Lung (tissue), 12 donors: Measurements from ENCODE around the gene SRPK3. TPM values are rescaled to one million over a fixed set of nuclear protein-coding genes. Genes with fewer than 3 reads are reported as not detected.

Experiments used
- ATAC-seq: fragments of 200-7000 bp; cut with Tn5 transposase; one replicate; pipeline ENCODE4 v1.9.1; 2020; ENCODE audit warnings: moderate number of reproducible peaks; ENCODE audit not compliant: insufficient read depth, low FRiP score
- DNase-seq, 3 donors: peaks; one replicate each; pipeline ENCODE4 v3.0.0-alpha.2; 2013 to 2017
- H3K27ac ChIP-seq, 2 donors: one replicate each; pipeline ENCODE4 v1.5.1; 2013; ENCODE audit warnings: mild to moderate bottlenecking in 2 of 2, moderate library complexity in 2 of 2, control low read depth in 1 of 2, inconsistent platforms in 1 of 2, low read depth in 1 of 2, low read length in 1 of 2
- H3K27me3 ChIP-seq, 3 donors: one replicate each; pipeline ENCODE4 v1.5.1; 2013; ENCODE audit warnings: low read length in 2 of 3; ENCODE audit not compliant: control insufficient read depth in 3 of 3, insufficient read depth in 3 of 3
- H3K36me3 ChIP-seq, 4 donors: one replicate each; pipeline ENCODE4 v1.5.1; 2013; ENCODE audit warnings: low read length in 4 of 4, mild to moderate bottlenecking in 1 of 4, moderate library complexity in 1 of 4; ENCODE audit not compliant: control insufficient read depth in 4 of 4, insufficient read depth in 4 of 4
- H3K4me1 ChIP-seq, 5 donors: one replicate each; pipeline ENCODE4 v1.5.1; 2013; ENCODE audit warnings: low read length in 5 of 5, mild to moderate bottlenecking in 2 of 5, moderate library complexity in 1 of 5; ENCODE audit not compliant: control insufficient read depth in 5 of 5, insufficient read depth in 5 of 5
- H3K4me3 ChIP-seq: one replicate; pipeline ENCODE4 v1.5.1; 2013; ENCODE audit warnings: mild to moderate bottlenecking, control low read depth, moderate library complexity
- H3K9ac ChIP-seq, 2 donors: one replicate each; pipeline ENCODE4 v1.5.1; 2013; ENCODE audit warnings: low read length in 2 of 2, control low read depth in 1 of 2; ENCODE audit not compliant: insufficient read depth in 1 of 2
- H3K9me3 ChIP-seq, 4 donors: one replicate each; pipeline ENCODE4 v1.5.1; 2013; ENCODE audit warnings: low read length in 3 of 4, mild to moderate bottlenecking in 1 of 4, moderate library complexity in 1 of 4; ENCODE audit not compliant: control insufficient read depth in 4 of 4, insufficient read depth in 3 of 4
- CTCF ChIP-seq: IDR thresholded peaks from 2 replicates; pipeline ENCODE4 v1.5.1; 2012; ENCODE audit warnings: mild to moderate bottlenecking; ENCODE audit errors: control extremely low read depth, extremely low read depth
- WGBS, 2 donors: extraction: QIAGEN DNeasy Blood & Tissue Kit; methylation state at CpG; one replicate each; pipeline ENCODE4 v1.1.7; 2013; 5-methylcytosine and 5-hydroxymethylcytosine counted together
- polyA plus RNA-seq, 2 donors: library from polyadenylated mRNA; stranded (reverse); fragments of 200-250 nt; gene quantifications; one replicate each; pipeline ENCODE4 v1.2.1, GENCODE V29; 2013
- total RNA-seq, 2 donors: library from RNA; depleted of rRNA in 1 of 2; stranded (reverse); fragments of >200 nt in 1 of 2; gene quantifications; one replicate each; pipeline ENCODE4 v1.2.1, GENCODE V29; 2014 to 2021
- donor health status: control.
- donor health status: control.
- donor health status: Bipolar disorder and iron deficiency.
- donor health status: healthy.
- donor health status: DM: yes; HTN: yes; CAD: no.

SRPK3 gene
- total and polyA plus RNA-seq, 4 donors, result 0.04 to 0.23 (median 0.15) TPM

DNA sequence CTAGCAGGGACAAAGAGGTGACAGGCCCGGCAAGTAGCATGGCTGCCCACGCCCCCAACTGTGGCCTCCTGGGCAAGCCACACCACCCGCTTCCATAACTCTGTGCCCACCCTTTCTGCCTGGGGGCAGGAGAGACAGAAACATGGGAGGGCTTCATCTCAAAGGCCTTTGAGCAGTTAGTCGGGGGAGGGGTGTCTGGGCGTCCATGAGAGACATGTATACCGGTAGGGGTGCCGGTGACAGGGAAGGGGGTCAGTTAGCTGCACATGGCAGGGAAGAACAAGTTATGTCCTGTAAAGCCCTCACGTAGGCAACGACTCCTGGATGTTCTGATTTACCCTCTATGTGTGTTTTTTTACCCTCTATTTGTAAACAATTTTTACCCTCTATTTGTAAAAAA, 40.2 kb downstream of the SRPK3 start:
- H3K9ac ChIP-seq, result no peak overlapping the region
- TF ChIP-seq CTCF, result no peak
- H3K9me3 ChIP-seq, result no peaks in the 10 kb centered on the region
- no peak for ATAC-seq
- no peaks in the 10 kb centered on the region for H3K36me3 ChIP-seq
- 87 to 96% methylated on average over 7 to 9 of the region's 9 CpGs for WGBS, 2 donors
- peaks cover 0 to 4% (median 0%) of the 10 kb centered on the region in 3 donors for H3K27me3 ChIP-seq
- H3K4me1 ChIP-seq, result peaks cover 0 to 4% (median 0%) of the 10 kb centered on the region in 5 donors
- no peak for DNase-seq
- H3K4me3 ChIP-seq, result no peak overlapping the region
- H3K27ac ChIP-seq, result no peak overlapping the region

DNA sequence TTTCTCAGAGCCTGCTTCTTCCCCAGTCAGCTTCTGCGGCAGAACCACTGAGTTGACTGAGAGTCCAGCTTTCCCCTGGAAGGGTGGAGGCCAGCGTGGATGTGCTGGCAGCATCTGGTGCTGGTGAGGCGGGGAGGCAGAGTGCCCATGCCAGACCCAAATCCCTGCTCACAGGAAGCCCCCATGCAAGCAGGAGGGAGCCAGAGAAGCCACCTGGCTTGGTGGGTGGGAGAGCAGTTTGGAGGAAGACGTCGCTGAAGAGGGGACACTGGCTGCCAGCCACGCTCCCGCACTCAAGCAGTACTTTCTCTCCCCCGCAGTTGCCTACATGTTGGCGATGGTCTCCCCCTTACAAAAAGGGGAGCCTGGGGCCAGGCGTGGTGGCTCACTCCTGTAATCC, 43.5 kb downstream of the SRPK3 start:
- DNase-seq, result no peak
- peaks cover 0 to 11% (median 0%) of the 10 kb centered on the region in 4 donors for H3K9me3 ChIP-seq
- 84 to 86% methylated on average over 9 to 10 of the region's 10 CpGs for WGBS, 2 donors
- H3K27me3 ChIP-seq, result peaks cover 0 to 9% (median 4%) of the 10 kb centered on the region in 3 donors
- no peak overlapping the region for H3K9ac ChIP-seq
- no peak for ATAC-seq
- no peaks in the 10 kb centered on the region for H3K36me3 ChIP-seq
- no peak overlapping the region for H3K4me3 ChIP-seq
- no peak overlapping the region for H3K27ac ChIP-seq
- H3K4me1 ChIP-seq, result peaks cover 0 to 3% (median 0%) of the 10 kb centered on the region in 5 donors
- no peak for TF ChIP-seq CTCF

DNA sequence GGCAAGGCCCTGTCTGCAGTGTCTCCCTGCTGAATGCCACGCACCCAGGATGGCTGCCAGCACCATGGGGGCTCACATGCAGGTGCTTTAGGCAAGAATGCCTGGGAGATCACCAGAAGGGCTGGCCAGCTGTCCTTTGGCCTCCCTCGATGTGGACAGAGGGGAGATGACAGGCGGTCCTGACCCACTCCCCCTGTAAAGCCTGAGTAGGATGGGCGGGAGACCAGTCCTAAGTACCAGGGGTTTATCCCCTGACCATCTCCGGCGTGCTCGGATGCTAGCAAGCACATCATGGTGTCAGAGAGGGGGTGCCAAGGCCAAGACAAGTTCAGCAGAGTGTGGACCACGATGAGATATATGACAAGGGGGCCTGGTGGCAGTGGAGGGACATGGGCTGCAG, 44.2 kb downstream of the SRPK3 start:
- Histone ChIP-seq H3K9me3 (peaks cover 0 to 11% (median 0%) of the 10 kb centered on the region in 4 donors), H3K36me3 (no peaks in the 10 kb centered on the region), H3K9ac (no peak overlapping the region), H3K27ac (no peak overlapping the region), H3K27me3 (peaks cover 0 to 11% (median 9%) of the 10 kb centered on the region in 3 donors), H3K4me3 (no peak overlapping the region), H3K4me1 (peaks cover 0 to 7% (median 0%) of the 10 kb centered on the region in 5 donors)
- TF ChIP-seq CTCF, result no peak
- ATAC-seq (no peak), DNase-seq (no peak)
- WGBS, 2 donors, result 75 to 79% methylated on average over 7 to 8 of the region's 8 CpGs

DNA sequence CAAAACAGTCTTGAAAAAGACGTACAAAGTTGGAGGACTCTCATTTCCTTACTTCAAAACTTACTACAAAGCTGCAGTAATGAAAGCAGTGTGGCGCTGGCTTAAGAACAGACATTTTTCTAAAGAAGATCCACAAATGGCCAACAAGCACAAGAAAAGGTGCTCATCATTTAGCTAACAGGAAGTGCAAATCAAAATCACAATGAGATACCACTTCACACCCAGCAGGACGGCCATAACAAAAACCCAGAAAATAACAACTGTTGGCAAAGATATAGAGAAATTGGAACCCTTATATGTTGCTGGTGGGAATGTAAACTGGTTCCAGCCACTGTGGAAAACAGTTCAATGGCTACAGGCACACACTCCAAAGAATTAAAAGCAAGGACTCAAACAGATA, 46.2 kb downstream of the SRPK3 start:
- DNase-seq, result no peak
- Histone ChIP-seq H3K27ac (no peak overlapping the region), H3K9ac (no peak overlapping the region), H3K27me3 (peaks cover 0 to 16% (median 15%) of the 10 kb centered on the region in 3 donors), H3K4me3 (no peak overlapping the region), H3K4me1 (peaks cover 0 to 9% (median 0%) of the 10 kb centered on the region in 5 donors), H3K9me3 (peaks cover 0 to 14% (median 0%) of the 10 kb centered on the region in 4 donors), H3K36me3 (no peaks in the 10 kb centered on the region)
- WGBS, 2 donors, result 63 to 88% methylated on average over 3 of the region's 3 CpGs
- TF ChIP-seq CTCF, result no peak
- no peak for ATAC-seq
